HepG2 (cell line): ENCODE measurements around the gene PRRT1B. TPM values are rescaled to one million over a fixed set of nuclear protein-coding genes. Genes with fewer than 3 reads are reported as not detected.

Source experiments
- DPF2 ChIP-seq: sonication (generic); formaldehyde crosslinking; IDR thresholded peaks from 2 replicates; pipeline ENCODE4 v1.4.0; 2020; ENCODE audit warnings: mild to moderate bottlenecking, low read depth, missing genetic modification reagents, borderline replicate concordance
- FOXO1 ChIP-seq: sonication (generic); formaldehyde crosslinking; IDR thresholded peaks from 2 replicates; pipeline ENCODE4 v1.4.0; 2020; ENCODE audit warnings: missing genetic modification reagents
- HNF4A ChIP-seq: sonication (generic); formaldehyde crosslinking; IDR thresholded peaks from 2 replicates; pipeline ENCODE4 v1.4.0; 2020; ENCODE audit warnings: missing genetic modification reagents
- MBD4 ChIP-seq: IDR thresholded peaks from 2 replicates; pipeline ENCODE4 v1.6.1; 2012; ENCODE audit warnings: low read length, inconsistent platforms, borderline replicate concordance
- MIXL1 ChIP-seq: IDR thresholded peaks from 2 replicates; pipeline ENCODE4 v1.6.1; 2016
- MXD4 ChIP-seq: IDR thresholded peaks from 2 replicates; pipeline ENCODE4 v1.6.1; 2016; ENCODE audit warnings: mild to moderate bottlenecking, missing biosample characterization, missing genetic modification reagents
- REXO4 ChIP-seq: sonication (generic); formaldehyde crosslinking; IDR thresholded peaks from 2 replicates; pipeline ENCODE4 v1.8.0; 2022; ENCODE audit warnings: missing genetic modification reagents, mild to moderate bottlenecking, borderline replicate concordance
- SAP130 ChIP-seq: IDR thresholded peaks from 2 replicates; pipeline ENCODE4 v1.6.1; 2016; ENCODE audit warnings: low read depth
- SIX1 ChIP-seq: sonication (generic); formaldehyde crosslinking; IDR thresholded peaks from 2 replicates; pipeline ENCODE4 v1.4.0; 2020; ENCODE audit warnings: missing genetic modification reagents, borderline replicate concordance
- SMC3 ChIP-seq: IDR thresholded peaks from 2 replicates; pipeline ENCODE4 v1.6.1; 2011; ENCODE audit warnings: low read length, improper control_type of control experiment
- TP53 ChIP-seq: sonication (generic); formaldehyde crosslinking; conservative IDR thresholded peaks from 2 replicates; pipeline ENCODE4 v1.4.0; 2020; ENCODE audit warnings: missing genetic modification reagents
- ZBTB25 ChIP-seq: IDR thresholded peaks from 2 replicates; pipeline ENCODE4 v1.6.1; 2018; ENCODE audit warnings: missing genetic modification reagents
- ZBTB39 ChIP-seq: sonication (generic); formaldehyde crosslinking; IDR thresholded peaks from 2 replicates; pipeline ENCODE4 v1.5.0; 2020; ENCODE audit warnings: missing genetic modification reagents
- ZBTB43 ChIP-seq: sonication (generic); formaldehyde crosslinking; conservative IDR thresholded peaks from 2 replicates; pipeline ENCODE4 v1.4.0; 2020; ENCODE audit warnings: missing genetic modification reagents
- ZFP62 ChIP-seq: sonication (generic); formaldehyde crosslinking; IDR thresholded peaks from 2 replicates; pipeline ENCODE4 v1.4.0; 2020; ENCODE audit warnings: missing genetic modification reagents
- ZFP90 ChIP-seq: sonication (generic); formaldehyde crosslinking; IDR thresholded peaks from 2 replicates; pipeline ENCODE4 v1.8.0; 2022; ENCODE audit warnings: missing genetic modification reagents, mild to moderate bottlenecking, inconsistent platforms, borderline replicate concordance
- ZNF205 ChIP-seq: IDR thresholded peaks from 2 replicates; pipeline ENCODE4 v1.6.1; 2018; ENCODE audit warnings: missing biosample characterization, missing genetic modification reagents
- ZNF224 ChIP-seq: sonication (generic); formaldehyde crosslinking; IDR thresholded peaks from 2 replicates; pipeline ENCODE4 v1.5.0; 2020; ENCODE audit warnings: mild to moderate bottlenecking, missing genetic modification reagents
- ZNF710 ChIP-seq: sonication (generic); formaldehyde crosslinking; IDR thresholded peaks from 2 replicates; pipeline ENCODE4 v1.5.0; 2020; ENCODE audit warnings: mild to moderate bottlenecking, missing genetic modification reagents, borderline replicate concordance
- ZNF775 ChIP-seq: sonication (generic); formaldehyde crosslinking; IDR thresholded peaks from 2 replicates; pipeline ENCODE4 v1.4.0; 2020; ENCODE audit warnings: missing genetic modification reagents, mild to moderate bottlenecking, moderate library complexity, borderline replicate concordance
- polyA plus RNA-seq, 8 experiments: library from polyadenylated mRNA; depleted of rRNA in 3 of 8; stranded (reverse) in 7 of 8; unstranded in 1 of 8; fragments of >200 nt; fragmentation: Illumina TruSeq in 4 of 8; extraction: Trizol in 4 of 8; gene quantifications; 2 replicates each; pipeline versions ENCODE4 v1.2.1 to v1.2.3, GENCODE V29; 2011 to 2016; ENCODE audit warnings: low read depth in 4 of 8, missing spikeins in 1 of 8, mixed read lengths in 1 of 8; ENCODE audit not compliant: insufficient read depth in 1 of 8
- total RNA-seq, 5 experiments: library from RNA; depleted of rRNA; stranded (reverse); fragments of >200 nt; fragmentation: Illumina TruSeq; extraction: Trizol; gene quantifications; 2 replicates each; pipeline ENCODE4 v1.2.3, GENCODE V29; 2016; ENCODE audit warnings: low read depth in 1 of 5
- TF ChIP-seq, protein P1 (sequence below): sonication (generic); formaldehyde crosslinking; IDR thresholded peaks from 2 replicates; pipeline ENCODE4 v1.8.0; 2022; ENCODE audit warnings: mild to moderate bottlenecking, missing genetic modification reagents; ENCODE audit not compliant: insufficient replicate concordance
- TF ChIP-seq, protein P2 (sequence below): sonication (generic); formaldehyde crosslinking; IDR thresholded peaks from 2 replicates; pipeline ENCODE4 v1.5.1; 2020; ENCODE audit warnings: missing genetic modification reagents, mild to moderate bottlenecking, borderline replicate concordance

PRRT1B gene
- total and polyA plus RNA-seq, 2 of the 13 experiments (the other 11 are each of a cell fraction or from before 2014, with no cell fraction given) = not detected

GRCh38 chr9:131601683-131602181 lies 56.4 kb downstream of the PRRT1B start (continued):
- TF ChIP-seq, protein P1, sequence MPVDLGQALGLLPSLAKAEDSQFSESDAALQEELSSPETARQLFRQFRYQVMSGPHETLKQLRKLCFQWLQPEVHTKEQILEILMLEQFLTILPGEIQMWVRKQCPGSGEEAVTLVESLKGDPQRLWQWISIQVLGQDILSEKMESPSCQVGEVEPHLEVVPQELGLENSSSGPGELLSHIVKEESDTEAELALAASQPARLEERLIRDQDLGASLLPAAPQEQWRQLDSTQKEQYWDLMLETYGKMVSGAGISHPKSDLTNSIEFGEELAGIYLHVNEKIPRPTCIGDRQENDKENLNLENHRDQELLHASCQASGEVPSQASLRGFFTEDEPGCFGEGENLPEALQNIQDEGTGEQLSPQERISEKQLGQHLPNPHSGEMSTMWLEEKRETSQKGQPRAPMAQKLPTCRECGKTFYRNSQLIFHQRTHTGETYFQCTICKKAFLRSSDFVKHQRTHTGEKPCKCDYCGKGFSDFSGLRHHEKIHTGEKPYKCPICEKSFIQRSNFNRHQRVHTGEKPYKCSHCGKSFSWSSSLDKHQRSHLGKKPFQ (CRISPR knock-in tag) = no peak
- TF ChIP-seq, protein P2, sequence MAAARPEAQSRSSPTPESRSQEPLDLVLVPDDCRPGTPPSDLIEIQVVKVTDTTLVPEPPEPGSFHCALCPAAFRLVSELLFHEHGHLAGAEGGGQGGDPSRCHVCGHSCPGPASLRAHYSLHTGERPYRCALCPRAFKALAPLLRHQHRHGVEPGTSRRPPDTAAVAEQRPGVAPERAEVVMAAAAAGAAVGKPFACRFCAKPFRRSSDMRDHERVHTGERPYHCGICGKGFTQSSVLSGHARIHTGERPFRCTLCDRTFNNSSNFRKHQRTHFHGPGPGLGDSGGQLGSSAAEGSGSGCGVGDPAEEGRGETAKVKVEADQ = peak; percentile 55; the same call in 1 of the 2 replicates
- TF ChIP-seq ZBTB39 (CRISPR knock-in tag) (0 out of 2 replicates have a peak, but pooled peaks have one; percentile 56), REXO4 (CRISPR knock-in tag) (no peak), ZBTB43 (CRISPR knock-in tag) (peak; percentile 93), SIX1 (CRISPR knock-in tag) (peak; percentile 18; the same call in 1 of the 2 replicates), ZBTB25 (no peak), ZNF205 (CRISPR knock-in tag) (peak; percentile 78), MIXL1 (CRISPR knock-in tag) (0 out of 2 replicates have a peak, but pooled peaks have one; percentile 26), DPF2 (peak; percentile 85), ZNF775 (CRISPR knock-in tag) (no peak), MBD4 (no peak), SMC3 (no peak), ZNF710 (CRISPR knock-in tag) (peak; percentile 97), MXD4 (CRISPR knock-in tag) (no peak), ZFP62 (CRISPR knock-in tag) (0 out of 2 replicates have a peak, but pooled peaks have one; percentile 37), HNF4A (peak; percentile 83), FOXO1 (CRISPR knock-in tag) (peak; percentile 77), ZFP90 (CRISPR knock-in tag) (0 out of 2 replicates have a peak, but pooled peaks have one; percentile 76), TP53 (CRISPR knock-in tag) (peak; percentile 73; the same call in 1 of the 2 replicates), SAP130 (CRISPR knock-in tag) (peak; percentile 72), ZNF224 (no peak)
